Lower leg skin (tissue), 3 donors: ENCODE data around the gene NPAS3.

Experiments
- CTCF ChIP-seq, 3 donors: fragments of 450-650 bp; IDR thresholded peaks; one replicate each; pipeline ENCODE4 v1.5.1; 2016; ENCODE audit warnings: antibody characterized with exemption in 3 of 3, mild to moderate bottlenecking in 3 of 3, moderate library complexity in 2 of 3
- POLR2A ChIP-seq, 2 donors: fragments of 450-650 bp; IDR thresholded peaks; one replicate each; pipeline ENCODE4 v1.6.1; 2016 to 2017; ENCODE audit warnings: antibody characterized with exemption in 2 of 2, mild to moderate bottlenecking in 1 of 2, moderate library complexity in 1 of 2

- TF ChIP-seq CTCF (IDR thresholded peaks at IDR 0.05) (no peak), POLR2A (IDR thresholded peaks at IDR 0.05) (no peak)
Observed at GRCh38 chr14:33586806-33587205, 648.1 kb downstream of the NPAS3 start.
